AG08396 (cell line): ENCODE measurements around the gene ADARB2.

Source experiments
- DNase-seq: peaks from one replicate; pipeline ENCODE4 v3.0.0; 2012; ENCODE audit warnings: low spot score, mixed read lengths

The ADARB2 gene

GRCh38 chr10:1130995-1131790, 606.1 kb downstream of the ADARB2 start:
- no peak for DNase-seq

GRCh38 chr10:1130226-1130625, 607.1 kb downstream of the ADARB2 start:
- no peak for DNase-seq

- DNase-seq: no peak
These were observed 608.7 kb downstream of the ADARB2 start for GRCh38 chr10:1128649-1129048.

GRCh38 chr10:1128115-1128514, 609.2 kb downstream of the ADARB2 start:
- no peak for DNase-seq

- DNase-seq: no peak
These were observed 609.7 kb downstream of the ADARB2 start for GRCh38 chr10:1127629-1128028.
